A549 (cell line): ENCODE measurements around the gene SPIB. TPM values are rescaled to one million over a fixed set of nuclear protein-coding genes. Genes with fewer than 3 reads are reported as not detected.

Experiments
- ATAC-seq, 2 experiments: fragments of 200-7000 bp in 1 of 2; fragments of >200 bp in 1 of 2; cut with Nextera tagmentation in 1 of 2; cut with Tn5 transposase in 1 of 2; 3 replicates each; pipeline versions ENCODE4 v1.8.0 to v1.9.1; 2018 to 2020; ENCODE audit warnings: mild to moderate bottlenecking in 1 of 2, moderate library complexity in 1 of 2
- CTCF ChIA-PET: fragments of 300-600 bp; sonication (Branson Sonifier 250); formaldehyde crosslinking; extraction: SDS; loops from one replicate; lab custom pipeline; 2021; ENCODE audit warnings: antibody characterized with exemption, inconsistent platforms; lab: Yijun Ruan, JAX
- POLR2A ChIA-PET: fragments of 350-600 bp; formaldehyde crosslinking; extraction: SDS; loops from one replicate; lab custom pipeline; 2021; ENCODE audit warnings: antibody characterized with exemption, inconsistent platforms; lab: Yijun Ruan, JAX
- DNase-seq, 2 experiments: peaks; one replicate each; pipeline versions ENCODE4 v3.0.0 to v3.0.0-alpha.2; 2011 to 2016; ENCODE audit warnings: low read depth in 1 of 2, low spot score in 1 of 2
- FAIRE-seq: peaks from 2 replicates; lab custom pipeline; 2011; peaks lifted over from hg19 to GRCh38; lab: Jason Lieb, UNC
- H3K27ac ChIP-seq, 2 experiments: fragments of >200 bp; sonication (Bioruptor Twin); formaldehyde crosslinking; 3 replicates each; pipeline ENCODE4 v1.5.1; 2016 to 2017
- H3K4me1 ChIP-seq: fragments of >200 bp; sonication (Bioruptor Twin); formaldehyde crosslinking; 3 replicates; pipeline ENCODE4 v1.6.1; 2016
- H3K4me2 ChIP-seq: fragments of >200 bp; sonication (Bioruptor Twin); formaldehyde crosslinking; 3 replicates; pipeline ENCODE4 v1.6.1; 2016
- H3K4me3 ChIP-seq: fragments of >200 bp; sonication (Bioruptor Twin); formaldehyde crosslinking; 3 replicates; pipeline ENCODE4 v1.5.1; 2016
- H3K9me3 ChIP-seq: fragments of >200 bp; sonication (Bioruptor Twin); formaldehyde crosslinking; 3 replicates; pipeline ENCODE4 v1.6.1; 2016
- BHLHE40 ChIP-seq: IDR thresholded peaks from 2 replicates; pipeline ENCODE4 v1.6.1; 2012; ENCODE audit warnings: low read depth, low read length, inconsistent platforms
- CEBPB ChIP-seq, 2 experiments: fragments of >200 bp in 1 of 2; sonication (Bioruptor Twin) in 1 of 2; formaldehyde crosslinking in 1 of 2; IDR thresholded peaks; 2 replicates each; pipeline ENCODE4 v1.6.1; 2012 to 2016
- CHD2 ChIP-seq: fragments of 150-350 bp; IDR thresholded peaks from 2 replicates; pipeline ENCODE4 v1.6.1; 2014; ENCODE audit warnings: low read length; ENCODE audit not compliant: partially characterized antibody
- CHD4 ChIP-seq: fragments of 200-600 bp; sonication (generic); IDR thresholded peaks from 2 replicates; pipeline ENCODE4 v1.6.1; 2016; ENCODE audit warnings: antibody characterized with exemption, mild to moderate bottlenecking, borderline replicate concordance
- EHF ChIP-seq: fragments of 250-450 bp; sonication (Bioruptor Pico); IDR thresholded peaks from 2 replicates; pipeline ENCODE4 v1.5.0; 2020; ENCODE audit warnings: mild to moderate bottlenecking
- ESRRA ChIP-seq: fragments of 150-350 bp; IDR thresholded peaks from 2 replicates; pipeline ENCODE4 v1.6.1; 2014; ENCODE audit warnings: mild to moderate bottlenecking, low read length, borderline replicate concordance
- FOSL2 ChIP-seq, 2 experiments: fragments of 450-650 bp in 1 of 2; fragments of >200 bp in 1 of 2; sonication (Bioruptor Twin) in 1 of 2; formaldehyde crosslinking; IDR thresholded peaks; 2 replicates each; pipeline versions ENCODE4 v1.5.0 to v1.6.1; 2016 to 2020; ENCODE audit warnings: mild to moderate bottlenecking in 1 of 2, moderate library complexity in 1 of 2
- HEYL ChIP-seq: fragments of 250-450 bp; sonication (Bioruptor Pico); IDR thresholded peaks from 2 replicates; pipeline ENCODE4 v1.8.0; 2021; ENCODE audit warnings: mild to moderate bottlenecking, moderate library complexity
- HOXA7 ChIP-seq: fragments of 250-450 bp; sonication (Bioruptor Pico); IDR thresholded peaks from 2 replicates; pipeline ENCODE4 v1.5.0; 2020; ENCODE audit warnings: mild to moderate bottlenecking, moderate library complexity
- HOXB5 ChIP-seq: fragments of 250-450 bp; sonication (Bioruptor Pico); IDR thresholded peaks from 2 replicates; pipeline ENCODE4 v1.5.0; 2020; ENCODE audit warnings: mild to moderate bottlenecking, moderate library complexity
- JUN ChIP-seq, 2 experiments: fragments of >200 bp; sonication (Bioruptor Twin); formaldehyde crosslinking; IDR thresholded peaks; 2 replicates in 1 of 2; 3 replicates in 1 of 2; pipeline ENCODE4 v1.6.1; 2016 to 2017
- JUNB ChIP-seq: fragments of >200 bp; sonication (Bioruptor Twin); formaldehyde crosslinking; IDR thresholded peaks from 2 replicates; pipeline ENCODE4 v1.6.1; 2016
- KDM1A ChIP-seq: fragments of 200-600 bp; sonication (generic); IDR thresholded peaks from 2 replicates; pipeline ENCODE4 v1.6.1; 2016; ENCODE audit warnings: low read depth, mild to moderate bottlenecking
- KDM5A ChIP-seq: fragments of 200-600 bp; sonication (generic); IDR thresholded peaks from 2 replicates; pipeline ENCODE4 v1.6.1; 2016; ENCODE audit warnings: antibody characterized with exemption, mild to moderate bottlenecking
- MAFK ChIP-seq: fragments of 450-650 bp; IDR thresholded peaks from 2 replicates; pipeline ENCODE4 v1.6.1; 2014; ENCODE audit not compliant: partially characterized antibody
- NFE2L2 ChIP-seq: fragments of 150-350 bp; conservative IDR thresholded peaks from 2 replicates; pipeline ENCODE4 v1.6.1; 2014; ENCODE audit warnings: low read length
- NR3C1 ChIP-seq: fragments of >200 bp; sonication (Bioruptor Twin); formaldehyde crosslinking; IDR thresholded peaks from 3 replicates; pipeline ENCODE4 v1.6.1; 2017
- PHF8 ChIP-seq: fragments of 200-600 bp; sonication (generic); IDR thresholded peaks from 2 replicates; pipeline ENCODE4 v1.6.1; 2016; ENCODE audit warnings: low read depth, mild to moderate bottlenecking, antibody characterized with exemption, moderate library complexity, borderline replicate concordance
- RARB ChIP-seq: fragments of 250-450 bp; sonication (Bioruptor Pico); IDR thresholded peaks from 2 replicates; pipeline ENCODE4 v1.8.0; 2021; ENCODE audit warnings: mild to moderate bottlenecking, moderate library complexity
- RFX5 ChIP-seq: fragments of 450-650 bp; IDR thresholded peaks from 2 replicates; pipeline ENCODE4 v1.7.1; 2014; ENCODE audit warnings: antibody characterized with exemption, mild to moderate bottlenecking, moderate library complexity
- RNF2 ChIP-seq: fragments of 200-600 bp; sonication (generic); IDR thresholded peaks from 2 replicates; pipeline ENCODE4 v1.6.1; 2016; ENCODE audit warnings: low read depth, mild to moderate bottlenecking, antibody characterized with exemption, moderate library complexity, borderline replicate concordance
- SMC3 ChIP-seq: fragments of >200 bp; sonication (Bioruptor Twin); formaldehyde crosslinking; IDR thresholded peaks from 3 replicates; pipeline ENCODE4 v1.6.1; 2018; ENCODE audit warnings: inconsistent platforms
- SREBF2 ChIP-seq: fragments of 450-650 bp; IDR thresholded peaks from 2 replicates; pipeline ENCODE4 v1.6.1; 2014; ENCODE audit warnings: mild to moderate bottlenecking, moderate library complexity
- TFCP2L1 ChIP-seq: fragments of 250-450 bp; sonication (Bioruptor Pico); IDR thresholded peaks from 2 replicates; pipeline ENCODE4 v1.5.0; 2021; ENCODE audit warnings: mild to moderate bottlenecking
- ZC3H11A ChIP-seq: fragments of 450-650 bp; IDR thresholded peaks from 2 replicates; pipeline ENCODE4 v1.6.1; 2014; ENCODE audit warnings: antibody characterized with exemption, mild to moderate bottlenecking
- ZFP36 ChIP-seq: fragments of 450-650 bp; IDR thresholded peaks from 2 replicates; pipeline ENCODE4 v1.6.1; 2014; ENCODE audit warnings: borderline replicate concordance; ENCODE audit not compliant: partially characterized antibody
- WGBS: methylation state at CpG from one replicate; pipeline ENCODE4 v1.1.6; 2017; ENCODE audit errors: missing lambda C conversion rate; 5-methylcytosine and 5-hydroxymethylcytosine counted together
- polyA plus RNA-seq, 4 experiments: library from polyadenylated mRNA; depleted of rRNA in 3 of 4; stranded (reverse); fragments of >200 nt; fragmentation: RNase III in 1 of 4; extraction: RNeasy Plus Mini Kit Qiagen cat#74134 plus additional on column Dnase treatment in 1 of 4; gene quantifications; 2 replicates in 3 of 4; 3 replicates in 1 of 4; pipeline ENCODE4 v1.2.3, GENCODE V29; 2011 to 2017
- TF ChIP-seq, protein P1 (sequence below): fragments of 250-450 bp; sonication (Bioruptor Pico); IDR thresholded peaks from 2 replicates; pipeline ENCODE4 v1.5.0; 2020; ENCODE audit warnings: low read depth, mild to moderate bottlenecking, moderate library complexity
- TF ChIP-seq, protein P2 (sequence below): IDR thresholded peaks from 2 replicates; pipeline ENCODE4 v1.6.1; 2012; ENCODE audit warnings: low read depth, borderline replicate concordance
- TF ChIP-seq, protein P3 (sequence below): fragments of 200-600 bp; sonication (generic); IDR thresholded peaks from 2 replicates; pipeline ENCODE4 v1.6.1; 2016; ENCODE audit warnings: antibody characterized with exemption, mild to moderate bottlenecking, moderate library complexity
- TF ChIP-seq, protein P4 (sequence below): IDR thresholded peaks from 2 replicates; pipeline ENCODE4 v1.6.1; 2012
- TF ChIP-seq, protein P5 (sequence below): IDR thresholded peaks from 2 replicates; pipeline ENCODE4 v1.6.1; 2012
- TF ChIP-seq, protein P6 (sequence below): fragments of 150-350 bp; IDR thresholded peaks from 2 replicates; pipeline ENCODE4 v1.6.1; 2014; ENCODE audit warnings: low read depth, mild to moderate bottlenecking, low read length

The SPIB gene
- polyA plus RNA-seq, 2 of the 4 experiments (the other 2 are of a cell fraction): 0.03 TPM; not detected in 1

DNA sequence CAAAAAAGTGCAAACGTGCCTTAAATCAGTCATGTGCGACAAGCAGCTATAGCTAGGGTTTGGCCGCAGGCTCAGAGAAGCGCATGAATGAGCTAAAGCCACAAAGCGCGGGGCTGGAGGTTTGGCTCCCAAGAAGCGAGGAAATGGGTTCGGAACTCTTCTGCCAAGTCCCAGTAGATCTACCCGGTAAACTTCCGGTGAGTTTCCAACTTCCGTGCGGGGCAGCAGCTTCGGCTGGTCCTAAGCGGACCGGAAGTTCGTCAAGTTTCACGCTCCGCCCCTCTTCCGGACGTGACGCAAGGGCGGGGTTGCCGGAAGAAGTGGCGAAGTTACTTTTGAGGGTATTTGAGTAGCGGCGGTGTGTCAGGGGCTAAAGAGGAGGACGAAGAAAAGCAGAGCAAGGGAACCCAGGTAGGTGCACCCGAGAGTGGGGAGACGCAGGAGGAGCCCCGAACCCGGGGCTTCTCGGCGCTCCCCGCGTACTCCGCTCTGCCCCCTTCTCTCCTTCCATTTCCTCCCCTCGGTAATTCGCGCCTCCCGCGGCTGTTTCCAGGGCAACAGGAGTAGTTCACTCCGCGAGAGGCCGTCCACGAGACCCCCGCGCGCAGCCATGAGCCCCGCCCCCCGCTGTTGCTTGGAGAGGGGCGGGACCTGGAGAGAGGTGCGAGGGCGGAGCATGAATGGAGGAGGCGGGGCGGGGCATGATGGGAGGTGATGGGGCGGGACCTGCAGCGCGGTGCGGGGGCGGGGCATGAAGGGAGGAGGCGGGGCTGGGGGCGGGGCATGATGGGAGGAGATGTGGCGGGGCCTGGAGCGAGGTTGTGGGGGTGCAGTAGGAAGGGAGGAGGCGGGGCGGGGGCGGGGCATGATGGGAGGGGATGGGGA is 42.3 kb upstream of the SPIB start, which contains the start of gene NR1H2:
TSS of gene NR1H2 (plus strand) at position 292 of the 885 bp plus-strand sequence. CDS start 1,149 bp downstream, outside the sequence.
- H3K27ac ChIP-seq: peak within 1 kb of the TSS; percentile 97
- FAIRE-seq (peak; percentile 93), DNase-seq (peak; percentile 97 to 100), ATAC-seq (peak; percentile 82 to 93)
- POLR2A ChIA-PET: interaction anchor here (0.7 to 1.1 kb wide), 4 partner anchors 8 to 135 kb away, joined by 4 to 7 read pairs (median 4); partner anchors contain the start of genes JOSD2 and POLD1
- H3K9me3 ChIP-seq: no peaks in the 10 kb centered on the region
- H3K4me1 ChIP-seq: peaks cover 9% of the 10 kb centered on the region; the same call in 1 of the 3 replicates
- CTCF ChIA-PET: interaction anchor here (1.0 to 2.6 kb wide), 5 partner anchors 10 to 103 kb away, joined by 3 to 15 read pairs (median 6); partner anchors contain the start of gene NAPSA
- H3K4me3 ChIP-seq: peak within 1 kb of the TSS; percentile 79
- peak within 1 kb of the TSS; percentile 73 for H3K4me2 ChIP-seq
- WGBS: 1% methylated on average over 49 of the region's 67 CpGs
- TF ChIP-seq NFE2L2 (no peak), NR3C1 (no peak), JUNB (no peak), FOSL2 (IDR thresholded peaks at IDR 0.05) (no peak), FOSL2 (CRISPR knock-in tag; IDR thresholded peaks at IDR 0.05) (0 out of 2 replicates have a peak, but pooled peaks have one; percentile 3), SMC3 (0 out of 3 replicates have a peak, but pooled peaks have one; percentile 14), CHD2 (peak; percentile 17), RFX5 (peak; percentile 61), ZC3H11A (peak; percentile 30; the same call in 1 of the 2 replicates), HOXA7 (CRISPR knock-in tag) (peak; percentile 23; the same call in 1 of the 2 replicates), CHD4 (no peak), BHLHE40 (no peak), RNF2 (no peak), JUN (IDR thresholded peaks at IDR 0.05) (peak; percentile 82 to 93), ZFP36 (peak; percentile 70), ESRRA (peak; percentile 69; the same call in 1 of the 2 replicates), MAFK (no peak), KDM1A (no peak), RARB (peak; percentile 50; the same call in 1 of the 2 replicates), PHF8 (peak; percentile 80; the same call in 1 of the 2 replicates), TFCP2L1 (peak; percentile 92; the same call in 1 of the 2 replicates), HEYL (CRISPR knock-in tag) (no peak), HOXB5 (CRISPR knock-in tag) (peak; percentile 69; the same call in 1 of the 2 replicates), EHF (CRISPR knock-in tag) (peak; percentile 54; the same call in 1 of the 2 replicates), KDM5A (no peak), SREBF2 (no peak), CEBPB (IDR thresholded peaks at IDR 0.05) (peak; percentile 9 to 74; a peak in 3 of 4 replicates)
- TF ChIP-seq, protein P1, sequence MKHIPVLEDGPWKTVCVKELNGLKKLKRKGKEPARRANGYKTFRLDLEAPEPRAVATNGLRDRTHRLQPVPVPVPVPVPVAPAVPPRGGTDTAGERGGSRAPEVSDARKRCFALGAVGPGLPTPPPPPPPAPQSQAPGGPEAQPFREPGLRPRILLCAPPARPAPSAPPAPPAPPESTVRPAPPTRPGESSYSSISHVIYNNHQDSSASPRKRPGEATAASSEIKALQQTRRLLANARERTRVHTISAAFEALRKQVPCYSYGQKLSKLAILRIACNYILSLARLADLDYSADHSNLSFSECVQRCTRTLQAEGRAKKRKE (CRISPR knock-in tag): 0 out of 2 replicates have a peak, but pooled peaks have one; percentile 26
- TF ChIP-seq, protein P2, sequence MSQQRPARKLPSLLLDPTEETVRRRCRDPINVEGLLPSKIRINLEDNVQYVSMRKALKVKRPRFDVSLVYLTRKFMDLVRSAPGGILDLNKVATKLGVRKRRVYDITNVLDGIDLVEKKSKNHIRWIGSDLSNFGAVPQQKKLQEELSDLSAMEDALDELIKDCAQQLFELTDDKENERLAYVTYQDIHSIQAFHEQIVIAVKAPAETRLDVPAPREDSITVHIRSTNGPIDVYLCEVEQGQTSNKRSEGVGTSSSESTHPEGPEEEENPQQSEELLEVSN: peak; percentile 55; the same call in 1 of the 2 replicates
- TF ChIP-seq, protein P3, sequence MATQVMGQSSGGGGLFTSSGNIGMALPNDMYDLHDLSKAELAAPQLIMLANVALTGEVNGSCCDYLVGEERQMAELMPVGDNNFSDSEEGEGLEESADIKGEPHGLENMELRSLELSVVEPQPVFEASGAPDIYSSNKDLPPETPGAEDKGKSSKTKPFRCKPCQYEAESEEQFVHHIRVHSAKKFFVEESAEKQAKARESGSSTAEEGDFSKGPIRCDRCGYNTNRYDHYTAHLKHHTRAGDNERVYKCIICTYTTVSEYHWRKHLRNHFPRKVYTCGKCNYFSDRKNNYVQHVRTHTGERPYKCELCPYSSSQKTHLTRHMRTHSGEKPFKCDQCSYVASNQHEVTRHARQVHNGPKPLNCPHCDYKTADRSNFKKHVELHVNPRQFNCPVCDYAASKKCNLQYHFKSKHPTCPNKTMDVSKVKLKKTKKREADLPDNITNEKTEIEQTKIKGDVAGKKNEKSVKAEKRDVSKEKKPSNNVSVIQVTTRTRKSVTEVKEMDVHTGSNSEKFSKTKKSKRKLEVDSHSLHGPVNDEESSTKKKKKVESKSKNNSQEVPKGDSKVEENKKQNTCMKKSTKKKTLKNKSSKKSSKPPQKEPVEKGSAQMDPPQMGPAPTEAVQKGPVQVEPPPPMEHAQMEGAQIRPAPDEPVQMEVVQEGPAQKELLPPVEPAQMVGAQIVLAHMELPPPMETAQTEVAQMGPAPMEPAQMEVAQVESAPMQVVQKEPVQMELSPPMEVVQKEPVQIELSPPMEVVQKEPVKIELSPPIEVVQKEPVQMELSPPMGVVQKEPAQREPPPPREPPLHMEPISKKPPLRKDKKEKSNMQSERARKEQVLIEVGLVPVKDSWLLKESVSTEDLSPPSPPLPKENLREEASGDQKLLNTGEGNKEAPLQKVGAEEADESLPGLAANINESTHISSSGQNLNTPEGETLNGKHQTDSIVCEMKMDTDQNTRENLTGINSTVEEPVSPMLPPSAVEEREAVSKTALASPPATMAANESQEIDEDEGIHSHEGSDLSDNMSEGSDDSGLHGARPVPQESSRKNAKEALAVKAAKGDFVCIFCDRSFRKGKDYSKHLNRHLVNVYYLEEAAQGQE: peak; percentile 44; the same call in 1 of the 2 replicates
- TF ChIP-seq, protein P4, sequence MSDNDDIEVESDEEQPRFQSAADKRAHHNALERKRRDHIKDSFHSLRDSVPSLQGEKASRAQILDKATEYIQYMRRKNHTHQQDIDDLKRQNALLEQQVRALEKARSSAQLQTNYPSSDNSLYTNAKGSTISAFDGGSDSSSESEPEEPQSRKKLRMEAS: peak; percentile 93
- TF ChIP-seq, protein P5, sequence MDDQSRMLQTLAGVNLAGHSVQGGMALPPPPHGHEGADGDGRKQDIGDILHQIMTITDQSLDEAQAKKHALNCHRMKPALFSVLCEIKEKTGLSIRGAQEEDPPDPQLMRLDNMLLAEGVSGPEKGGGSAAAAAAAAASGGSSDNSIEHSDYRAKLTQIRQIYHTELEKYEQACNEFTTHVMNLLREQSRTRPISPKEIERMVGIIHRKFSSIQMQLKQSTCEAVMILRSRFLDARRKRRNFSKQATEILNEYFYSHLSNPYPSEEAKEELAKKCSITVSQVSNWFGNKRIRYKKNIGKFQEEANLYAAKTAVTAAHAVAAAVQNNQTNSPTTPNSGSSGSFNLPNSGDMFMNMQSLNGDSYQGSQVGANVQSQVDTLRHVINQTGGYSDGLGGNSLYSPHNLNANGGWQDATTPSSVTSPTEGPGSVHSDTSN: peak; percentile 60; the same call in 1 of the 2 replicates
- TF ChIP-seq, protein P6, sequence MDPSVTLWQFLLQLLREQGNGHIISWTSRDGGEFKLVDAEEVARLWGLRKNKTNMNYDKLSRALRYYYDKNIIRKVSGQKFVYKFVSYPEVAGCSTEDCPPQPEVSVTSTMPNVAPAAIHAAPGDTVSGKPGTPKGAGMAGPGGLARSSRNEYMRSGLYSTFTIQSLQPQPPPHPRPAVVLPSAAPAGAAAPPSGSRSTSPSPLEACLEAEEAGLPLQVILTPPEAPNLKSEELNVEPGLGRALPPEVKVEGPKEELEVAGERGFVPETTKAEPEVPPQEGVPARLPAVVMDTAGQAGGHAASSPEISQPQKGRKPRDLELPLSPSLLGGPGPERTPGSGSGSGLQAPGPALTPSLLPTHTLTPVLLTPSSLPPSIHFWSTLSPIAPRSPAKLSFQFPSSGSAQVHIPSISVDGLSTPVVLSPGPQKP: peak; percentile 92
